ENCODE results near the gene GNG7. TPM values are rescaled to one million over a fixed set of nuclear protein-coding genes. Genes with fewer than 3 reads are reported as not detected.

The GNG7 gene
- total RNA-seq, 1 experiment from 2014 or later = 9.6 TPM

GRCh38 chr19:2574971-2575630 lies 127.4 kb downstream of the GNG7 start:
- no peaks in the 10 kb centered on the region for H3K36me3 Mint-ChIP-seq
- H3K9me3 Mint-ChIP-seq = peaks cover 14% of the 10 kb centered on the region
- TF ChIP-seq FOXP1 (CRISPR knock-in tag; IDR thresholded peaks at IDR 0.05; ENCODE audit: borderline replicate concordance) = no peak
- TF ChIP-seq ETV6 (CRISPR knock-in tag; IDR thresholded peaks at IDR 0.05) = no peak
- TF ChIP-seq HMGXB4 (CRISPR knock-in tag; IDR thresholded peaks at IDR 0.05) = no peak
- no peak for TF ChIP-seq NR1H2 (CRISPR knock-in tag; IDR thresholded peaks at IDR 0.05)
- no peak for TF ChIP-seq NR3C1 (CRISPR knock-in tag; conservative IDR thresholded peaks at IDR 0.05; ENCODE audit: low read depth)
- no peak for TF ChIP-seq MLX (CRISPR knock-in tag; IDR thresholded peaks at IDR 0.05)
- TF ChIP-seq IRF1 (CRISPR knock-in tag; IDR thresholded peaks at IDR 0.05) = no peak
- no peak for TF ChIP-seq ZNF219 (CRISPR knock-in tag; IDR thresholded peaks at IDR 0.05; ENCODE audit: borderline replicate concordance)
- H3K27me3 Mint-ChIP-seq (ENCODE audit: low read depth) = 0 out of 2 replicates have a peak, but pooled peaks cover under 1% of the 10 kb centered on the region
- ATAC-seq (no peak), DNase-seq (ENCODE audit: low spot score) (no peak)
- no peak overlapping the region for H3K4me3 Mint-ChIP-seq
- no peak overlapping the region for H3K27ac Mint-ChIP-seq
- peaks cover 7% of the 10 kb centered on the region for H3K4me1 Mint-ChIP-seq
- POLR2A ChIA-PET = no interaction called here
- CTCF ChIA-PET = no interaction called here

GRCh38 chr19:2574478-2574931 lies 128.0 kb downstream of the GNG7 start:
- Mint-ChIP-seq H3K9me3 (peaks cover 18% of the 10 kb centered on the region), H3K36me3 (no peaks in the 10 kb centered on the region; the same call in 1 of the 2 replicates), H3K4me3 (no peak overlapping the region), H3K4me1 (peaks cover 7% of the 10 kb centered on the region), H3K27me3 (ENCODE audit: low read depth) (peaks cover 2% of the 10 kb centered on the region; the same call in 1 of the 2 replicates), H3K27ac (no peak overlapping the region)
- ChIA-PET POLR2A (no interaction called here), CTCF (no interaction called here)
- DNase-seq (ENCODE audit: low spot score) = no peak
- ATAC-seq = no peak
- TF ChIP-seq PRDM15 (CRISPR knock-in tag; IDR thresholded peaks at IDR 0.05) = no peak
- no peak for TF ChIP-seq ZBTB43 (CRISPR knock-in tag; IDR thresholded peaks at IDR 0.05)
- TF ChIP-seq GABPB1 (CRISPR knock-in tag; IDR thresholded peaks at IDR 0.05) = no peak
- TF ChIP-seq ZNF138 (CRISPR knock-in tag; conservative IDR thresholded peaks at IDR 0.05) = no peak
- no peak for TF ChIP-seq HMGA2 (CRISPR knock-in tag; IDR thresholded peaks at IDR 0.05)
- TF ChIP-seq PREB (CRISPR knock-in tag; IDR thresholded peaks at IDR 0.05; ENCODE audit: borderline replicate concordance) = no peak
- no peak for TF ChIP-seq SP1 (CRISPR knock-in tag; conservative IDR thresholded peaks at IDR 0.05)
- no peak for TF ChIP-seq CBFB (CRISPR knock-in tag; IDR thresholded peaks at IDR 0.05; ENCODE audit: low read depth)
- TF ChIP-seq E2F5 (CRISPR knock-in tag; IDR thresholded peaks at IDR 0.05) = no peak
- no peak for TF ChIP-seq AFF4 (CRISPR knock-in tag; IDR thresholded peaks at IDR 0.05; ENCODE audit: borderline replicate concordance)

All from WTC11 (cell line).